Jurkat, Clone E6-1 (cell line): ENCODE measurements around the gene OR52M1. TPM values are rescaled to one million over a fixed set of nuclear protein-coding genes. Genes with fewer than 3 reads are reported as not detected.
"Not testable (repeated sequence)": the region's sequence is repeated elsewhere in the genome, so short reads cannot be mapped to it uniquely, and the experiment has no call there.

ENCODE experiments used
- DNase-seq: peaks from one replicate; pipeline ENCODE4 v3.0.0-alpha.2; 2011; ENCODE audit warnings: low read depth, low spot score
- H3K4me3 ChIP-seq: 2 replicates; pipeline ENCODE4 v1.5.1; 2011; ENCODE audit warnings: mild to moderate bottlenecking, low read length, control low read depth, moderate library complexity
- polyA plus RNA-seq: library from polyadenylated mRNA; unstranded; fragments of >200 nt; gene quantifications from one replicate; pipeline ENCODE4 v1.2.1, GENCODE V29; 2012; ENCODE audit warnings: missing spikeins; ENCODE audit not compliant: insufficient read length, insufficient read depth

Gene OR52M1
- polyA plus RNA-seq: not detected

- no peak for DNase-seq
- no peak within 1 kb of the TSS for H3K4me3 ChIP-seq
Measured at GRCh38 chr11:4544891-4545290, at the start of gene OR52M1. TSS of gene OR52M1 (plus strand) at chr11:4545191. CDS start at chr11:4545191, 0 bp downstream.

GRCh38 chr11:4495487-4495886, 49.5 kb upstream of the OR52M1 start:
- no peak overlapping the region for H3K4me3 ChIP-seq
- no peak for DNase-seq

- no peak overlapping the region for H3K4me3 ChIP-seq
- no peak for DNase-seq
Measured at GRCh38 chr11:4495986-4496385, 49.0 kb upstream of the OR52M1 start.

- DNase-seq: no peak
- no peak overlapping the region for H3K4me3 ChIP-seq
Measured at GRCh38 chr11:4496557-4497248, 48.3 kb upstream of the OR52M1 start.

- no peak overlapping the region for H3K4me3 ChIP-seq
- DNase-seq: no peak
Measured at GRCh38 chr11:4508886-4509285, 36.1 kb upstream of the OR52M1 start.

- no peak for DNase-seq
- no peak overlapping the region for H3K4me3 ChIP-seq
Measured at GRCh38 chr11:4511282-4512245, 33.4 kb upstream of the OR52M1 start.

GRCh38 chr11:4514196-4514595, 30.8 kb upstream of the OR52M1 start:
- no peak overlapping the region for H3K4me3 ChIP-seq
- DNase-seq: no peak

- peak; percentile 89 for DNase-seq
- peak overlapping the region; percentile 15 for H3K4me3 ChIP-seq
Measured at GRCh38 chr11:4522339-4522738, 22.7 kb upstream of the OR52M1 start.

- DNase-seq: no peak
- peak overlapping the region; percentile 15 for H3K4me3 ChIP-seq
Measured at GRCh38 chr11:4522752-4523151, 22.2 kb upstream of the OR52M1 start.

- no peak overlapping the region for H3K4me3 ChIP-seq
- DNase-seq: no peak
Measured at GRCh38 chr11:4523666-4524065, 21.3 kb upstream of the OR52M1 start.

- H3K4me3 ChIP-seq: no peak overlapping the region
- DNase-seq: no peak
Measured at GRCh38 chr11:4527926-4528325, 17.1 kb upstream of the OR52M1 start.

- not testable (repeated sequence) for DNase-seq, H3K4me3 ChIP-seq
Measured at GRCh38 chr11:4531686-4532085, 13.3 kb upstream of the OR52M1 start.

GRCh38 chr11:4539603-4540219, 5.3 kb upstream of the OR52M1 start:
- DNase-seq: no peak
- H3K4me3 ChIP-seq: no peak overlapping the region

- DNase-seq: no peak
- H3K4me3 ChIP-seq: no peak overlapping the region
Measured at GRCh38 chr11:4541071-4541470, 3.9 kb upstream of the OR52M1 start.

GRCh38 chr11:4543561-4543960, 1.4 kb upstream of the OR52M1 start:
- no peak overlapping the region for H3K4me3 ChIP-seq
- no peak for DNase-seq

- DNase-seq: no peak
- no peak overlapping the region for H3K4me3 ChIP-seq
Measured at GRCh38 chr11:4546878-4547277, 1.9 kb downstream of the OR52M1 start.

GRCh38 chr11:4547416-4547815, 2.4 kb downstream of the OR52M1 start:
- no peak for DNase-seq
- no peak overlapping the region for H3K4me3 ChIP-seq

- no peak for DNase-seq
- H3K4me3 ChIP-seq: no peak overlapping the region
Measured at GRCh38 chr11:4551346-4551979, 6.5 kb downstream of the OR52M1 start.
